ENCODE measurements around the gene ESR1.

DNA sequence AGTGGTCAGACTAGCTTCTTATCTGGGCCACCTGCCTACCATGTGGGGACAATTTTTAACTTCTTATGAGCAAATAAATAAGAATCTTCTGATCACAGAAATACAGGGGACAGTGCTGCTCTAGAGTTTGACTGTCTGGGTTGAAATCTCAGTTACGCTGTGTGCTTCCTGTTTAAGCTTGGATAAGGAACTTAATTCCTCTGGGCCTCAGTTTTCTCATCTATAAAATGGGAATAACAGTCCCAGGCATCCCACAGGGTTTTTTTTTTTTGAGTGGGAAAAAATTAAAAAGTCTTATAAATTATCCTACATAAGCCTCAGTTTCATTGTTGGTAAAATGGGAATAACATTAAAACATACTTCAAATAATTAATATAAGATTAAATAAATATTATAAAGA lies 340.9 kb downstream of the ESR1 start:
- TF ChIP-seq POLR2A (IDR thresholded peaks at IDR 0.05): no peak
- TF ChIP-seq, protein P1, sequence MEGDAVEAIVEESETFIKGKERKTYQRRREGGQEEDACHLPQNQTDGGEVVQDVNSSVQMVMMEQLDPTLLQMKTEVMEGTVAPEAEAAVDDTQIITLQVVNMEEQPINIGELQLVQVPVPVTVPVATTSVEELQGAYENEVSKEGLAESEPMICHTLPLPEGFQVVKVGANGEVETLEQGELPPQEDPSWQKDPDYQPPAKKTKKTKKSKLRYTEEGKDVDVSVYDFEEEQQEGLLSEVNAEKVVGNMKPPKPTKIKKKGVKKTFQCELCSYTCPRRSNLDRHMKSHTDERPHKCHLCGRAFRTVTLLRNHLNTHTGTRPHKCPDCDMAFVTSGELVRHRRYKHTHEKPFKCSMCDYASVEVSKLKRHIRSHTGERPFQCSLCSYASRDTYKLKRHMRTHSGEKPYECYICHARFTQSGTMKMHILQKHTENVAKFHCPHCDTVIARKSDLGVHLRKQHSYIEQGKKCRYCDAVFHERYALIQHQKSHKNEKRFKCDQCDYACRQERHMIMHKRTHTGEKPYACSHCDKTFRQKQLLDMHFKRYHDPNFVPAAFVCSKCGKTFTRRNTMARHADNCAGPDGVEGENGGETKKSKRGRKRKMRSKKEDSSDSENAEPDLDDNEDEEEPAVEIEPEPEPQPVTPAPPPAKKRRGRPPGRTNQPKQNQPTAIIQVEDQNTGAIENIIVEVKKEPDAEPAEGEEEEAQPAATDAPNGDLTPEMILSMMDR (IDR thresholded peaks at IDR 0.05): no peak
- no peak for TF ChIP-seq EP300 (IDR thresholded peaks at IDR 0.05)

Data from tibial nerve (tissue), 4 donors.